ENCODE measurements around the gene MMS19. TPM values are rescaled to one million over a fixed set of nuclear protein-coding genes. Genes with fewer than 3 reads are reported as not detected.
"Not testable (repeated sequence)": the region's sequence is repeated elsewhere in the genome, so short reads cannot be mapped to it uniquely, and the experiment has no call there.

MMS19 gene
- total RNA-seq, 4 donors from 2014 or later: 44.6 to 87.7 (median 73.7) TPM

GRCh38 chr10:97427571-97428179 is 70.5 kb downstream of the MMS19 start:
- Histone ChIP-seq H3K27ac (peak overlapping the region; percentile 84 to 91), H3K36me3 (no peaks in the 10 kb centered on the region), H3K27me3 (no peaks in the 10 kb centered on the region), H3K4me1 (peaks cover 0 to 5% of the 10 kb centered on the region in 2 donors), H3K4me3 (peak overlapping the region in 1 of 2 donors; percentile 80), H3K9me3 (no peaks in the 10 kb centered on the region)
- intact Hi-C loops (cut with DNase I; ENCODE audit: low total_unique reads): no loop called here
- no peak for DNase-seq
- no peak for TF ChIP-seq POLR2A (IDR thresholded peaks at IDR 0.05)
- no peak for TF ChIP-seq CTCF (IDR thresholded peaks at IDR 0.05)

GRCh38 chr10:97426776-97427570 is 71.2 kb downstream of the MMS19 start:
- intact Hi-C loops (cut with DNase I; ENCODE audit: low total_unique reads): no loop called here

GRCh38 chr10:97425964-97426775 is 72.1 kb downstream of the MMS19 start, which contains the start of gene PGAM1:
Gene PGAM1 (plus strand): TSS chr10:97426191. CDS start chr10:97426308, 117 bp downstream.
- H3K9me3 ChIP-seq: no peaks in the 10 kb centered on the region
- H3K27ac ChIP-seq: peak within 1 kb of the TSS; percentile 84 to 91
- H3K27me3 ChIP-seq: no peaks in the 10 kb centered on the region
- peak; percentile 94 to 96 for DNase-seq
- peak within 1 kb of the TSS; percentile 64 to 80 for H3K4me3 ChIP-seq
- H3K4me1 ChIP-seq: peaks cover 0 to 5% of the 10 kb centered on the region in 2 donors
- TF ChIP-seq POLR2A (IDR thresholded peaks at IDR 0.05) (peak; percentile 60 to 74), CTCF (IDR thresholded peaks at IDR 0.05) (peak; percentile 59 to 85 (median 73))
- intact Hi-C loops (cut with DNase I; ENCODE audit: low total_unique reads): no loop called here
- no peaks in the 10 kb centered on the region for H3K36me3 ChIP-seq

More at GRCh38 chr10:97426776-97427570, 71.2 kb downstream of the MMS19 start:
- peak overlapping the region; percentile 84 to 91 for H3K27ac ChIP-seq
- H3K36me3 ChIP-seq: no peaks in the 10 kb centered on the region
- TF ChIP-seq CTCF (IDR thresholded peaks at IDR 0.05) (no peak), POLR2A (IDR thresholded peaks at IDR 0.05) (no peak)
- peak overlapping the region; percentile 64 to 80 for H3K4me3 ChIP-seq
- H3K27me3 ChIP-seq: no peaks in the 10 kb centered on the region
- no peak for DNase-seq
- peaks cover 0 to 5% of the 10 kb centered on the region in 2 donors for H3K4me1 ChIP-seq
- no peaks in the 10 kb centered on the region for H3K9me3 ChIP-seq

GRCh38 chr10:97423757-97424098 is 74.5 kb downstream of the MMS19 start:
- H3K9me3 ChIP-seq; H3K4me3 ChIP-seq; H3K27me3 ChIP-seq; H3K27ac ChIP-seq; intact Hi-C loops (cut with DNase I; ENCODE audit: low total_unique reads); H3K4me1 ChIP-seq; H3K36me3 ChIP-seq; DNase-seq: not testable (repeated sequence)

- no peak overlapping the region for H3K27ac ChIP-seq
- H3K36me3 ChIP-seq: no peaks in the 10 kb centered on the region
- no peaks in the 10 kb centered on the region for H3K9me3 ChIP-seq
- no peak overlapping the region for H3K4me3 ChIP-seq
- no peak for DNase-seq
- no peak for TF ChIP-seq CTCF (IDR thresholded peaks at IDR 0.05)
- TF ChIP-seq POLR2A (IDR thresholded peaks at IDR 0.05): no peak
- H3K4me1 ChIP-seq: peaks cover 0 to 7% of the 10 kb centered on the region in 2 donors
- intact Hi-C loops (cut with DNase I; ENCODE audit: low total_unique reads): no loop called here
- no peaks in the 10 kb centered on the region for H3K27me3 ChIP-seq
These were observed 81.7 kb downstream of the MMS19 start for GRCh38 chr10:97416565-97416964.
